HEK293T (cell line): ENCODE results near the gene BHMT2.

Experiments
- CTCF ChIA-PET: fragments of 350-600 bp; formaldehyde crosslinking; extraction: SDS; loops from one replicate; lab custom pipeline; 2021; ENCODE audit warnings: antibody characterized with exemption, inconsistent platforms; lab: Yijun Ruan, JAX
- POLR2A ChIA-PET: fragments of 350-600 bp; formaldehyde crosslinking; extraction: SDS; loops from one replicate; lab custom pipeline; 2020; ENCODE audit warnings: antibody characterized with exemption, inconsistent platforms; lab: Yijun Ruan, JAX
- DNase-seq: peaks from one replicate; pipeline ENCODE4 v3.0.0; 2012; ENCODE audit warnings: mixed read lengths; ENCODE audit errors: extremely low spot score
- ARNT ChIP-seq: fragments of 450-650 bp; IDR thresholded peaks from 2 replicates; pipeline ENCODE4 v1.6.1; 2017; ENCODE audit warnings: mild to moderate bottlenecking
- BHLHE40 ChIP-seq: fragments of 450-650 bp; IDR thresholded peaks from 2 replicates; pipeline ENCODE4 v1.6.1; 2016; ENCODE audit warnings: mild to moderate bottlenecking, moderate library complexity, borderline replicate concordance
- CTBP1 ChIP-seq: fragments of 450-650 bp; IDR thresholded peaks from 2 replicates; pipeline ENCODE4 v1.6.1; 2016; ENCODE audit warnings: borderline replicate concordance
- ELF4 ChIP-seq: fragments of 450-650 bp; IDR thresholded peaks from 2 replicates; pipeline ENCODE4 v1.6.1; 2017; ENCODE audit warnings: antibody characterized with exemption
- FOXA1 ChIP-seq: fragments of 450-650 bp; IDR thresholded peaks from 2 replicates; pipeline ENCODE4 v1.6.1; 2016; ENCODE audit warnings: mild to moderate bottlenecking
- FOXK2 ChIP-seq: fragments of 450-650 bp; IDR thresholded peaks from 2 replicates; pipeline ENCODE4 v1.6.1; 2016; ENCODE audit warnings: mild to moderate bottlenecking
- FOXM1 ChIP-seq: fragments of 450-650 bp; IDR thresholded peaks from 2 replicates; pipeline ENCODE4 v1.6.1; 2017; ENCODE audit warnings: mild to moderate bottlenecking, borderline replicate concordance
- HDGF ChIP-seq: fragments of 450-650 bp; IDR thresholded peaks from 2 replicates; pipeline ENCODE4 v1.6.1; 2017; ENCODE audit warnings: antibody characterized with exemption, borderline replicate concordance
- L3MBTL2 ChIP-seq: fragments of 450-650 bp; conservative IDR thresholded peaks from 2 replicates; pipeline ENCODE4 v1.6.1; 2016; ENCODE audit warnings: mild to moderate bottlenecking
- LEF1 ChIP-seq: fragments of 450-650 bp; IDR thresholded peaks from 2 replicates; pipeline ENCODE4 v1.6.1; 2017; ENCODE audit warnings: mild to moderate bottlenecking, borderline replicate concordance
- NFRKB ChIP-seq: fragments of 450-650 bp; IDR thresholded peaks from 2 replicates; pipeline ENCODE4 v1.6.1; 2016; ENCODE audit warnings: mild to moderate bottlenecking, moderate library complexity
- PKNOX1 ChIP-seq: fragments of 450-650 bp; IDR thresholded peaks from 2 replicates; pipeline ENCODE4 v1.6.1; 2016
- SP1 ChIP-seq: fragments of 450-650 bp; IDR thresholded peaks from 2 replicates; pipeline ENCODE4 v1.6.1; 2017
- SUZ12 ChIP-seq: fragments of 450-650 bp; IDR thresholded peaks from 2 replicates; pipeline ENCODE4 v1.6.1; 2016; ENCODE audit warnings: mild to moderate bottlenecking
- TARDBP ChIP-seq: fragments of 450-650 bp; IDR thresholded peaks from 2 replicates; pipeline ENCODE4 v1.6.1; 2016
- ZNF384 ChIP-seq: fragments of 450-650 bp; IDR thresholded peaks from 2 replicates; pipeline ENCODE4 v1.6.1; 2016

Gene BHMT2

GRCh38 chr5:79108792-79109191, 39.2 kb downstream of the BHMT2 start:
- CTCF ChIA-PET: interaction anchor here (1.1 to 1.2 kb wide), 2 partner anchors 84 to 88 kb away, joined by 6 to 10 read pairs; no protein-coding TSS in a partner anchor
- TF ChIP-seq FOXK2: no peak
- no peak for TF ChIP-seq HDGF
- TF ChIP-seq TARDBP: no peak
- TF ChIP-seq L3MBTL2: no peak
- no peak for TF ChIP-seq LEF1
- no peak for DNase-seq
- POLR2A ChIA-PET: no interaction called here

- DNase-seq: peak; percentile 28
- ChIA-PET CTCF (interaction anchor here (1.1 to 1.2 kb wide), 2 partner anchors 85 to 89 kb away, joined by 6 to 10 read pairs; no protein-coding TSS in a partner anchor), POLR2A (no interaction called here)
- 0 out of 2 replicates have a peak, but pooled peaks have one; percentile 7 for TF ChIP-seq PKNOX1
- no peak for TF ChIP-seq LEF1
These were observed 40.2 kb downstream of the BHMT2 start for GRCh38 chr5:79109527-79110492.

- POLR2A ChIA-PET: no interaction called here
These were observed 41.9 kb downstream of the BHMT2 start, which contains the start of gene BHMT for GRCh38 chr5:79111387-79111959. TSS of gene BHMT (plus strand) at chr5:79111809. CDS start at chr5:79111886, 77 bp downstream.

GRCh38 chr5:79111960-79112702, 42.6 kb downstream of the BHMT2 start:
- CTCF ChIA-PET: interaction anchor here (0.6 kb wide), 1 partner anchor 21 kb away, joined by 7 read pairs; no protein-coding TSS in a partner anchor
- TF ChIP-seq PKNOX1 (no peak), BHLHE40 (no peak)
- no peak for DNase-seq
- POLR2A ChIA-PET: no interaction called here

More at GRCh38 chr5:79111387-79111959, 41.9 kb downstream of the BHMT2 start, which contains the start of gene BHMT:
- TF ChIP-seq CTBP1: no peak
- CTCF ChIA-PET: no interaction called here
- DNase-seq: no peak

- no peak for DNase-seq
- no peak for TF ChIP-seq ARNT
- TF ChIP-seq SUZ12: no peak
- TF ChIP-seq LEF1: no peak
- TF ChIP-seq TARDBP: no peak
- no peak for TF ChIP-seq L3MBTL2
- TF ChIP-seq PKNOX1: no peak
- no peak for TF ChIP-seq ZNF384
- TF ChIP-seq FOXM1: no peak
- TF ChIP-seq FOXK2: no peak
- TF ChIP-seq CTBP1: no peak
- TF ChIP-seq ELF4: no peak
- TF ChIP-seq FOXA1: no peak
- TF ChIP-seq HDGF: no peak
- TF ChIP-seq NFRKB: no peak
- TF ChIP-seq BHLHE40: no peak
- no peak for TF ChIP-seq SP1
- ChIA-PET POLR2A (no interaction called here), CTCF (interaction anchor here (0.6 kb wide), 1 partner anchor 20 kb away, joined by 7 read pairs; no protein-coding TSS in a partner anchor)
These were observed 43.1 kb downstream of the BHMT2 start for GRCh38 chr5:79112703-79113058.

GRCh38 chr5:79119486-79119885, 49.9 kb downstream of the BHMT2 start:
- DNase-seq: no peak
- ChIA-PET POLR2A (no interaction called here), CTCF (no interaction called here)
- TF ChIP-seq PKNOX1 (no peak), TARDBP (no peak), L3MBTL2 (no peak), FOXM1 (no peak), HDGF (no peak), ZNF384 (no peak), LEF1 (no peak), NFRKB (no peak), FOXA1 (no peak), SP1 (no peak), BHLHE40 (no peak), FOXK2 (no peak), ELF4 (no peak), CTBP1 (no peak), SUZ12 (no peak), ARNT (no peak)
